ENCODE data around the gene FADS1. TPM values are rescaled to one million over a fixed set of nuclear protein-coding genes. Genes with fewer than 3 reads are reported as not detected.

The FADS1 gene
- total RNA-seq, 4 donors from 2014 or later, result 4.9 to 9.9 (median 6.7) TPM

DNA sequence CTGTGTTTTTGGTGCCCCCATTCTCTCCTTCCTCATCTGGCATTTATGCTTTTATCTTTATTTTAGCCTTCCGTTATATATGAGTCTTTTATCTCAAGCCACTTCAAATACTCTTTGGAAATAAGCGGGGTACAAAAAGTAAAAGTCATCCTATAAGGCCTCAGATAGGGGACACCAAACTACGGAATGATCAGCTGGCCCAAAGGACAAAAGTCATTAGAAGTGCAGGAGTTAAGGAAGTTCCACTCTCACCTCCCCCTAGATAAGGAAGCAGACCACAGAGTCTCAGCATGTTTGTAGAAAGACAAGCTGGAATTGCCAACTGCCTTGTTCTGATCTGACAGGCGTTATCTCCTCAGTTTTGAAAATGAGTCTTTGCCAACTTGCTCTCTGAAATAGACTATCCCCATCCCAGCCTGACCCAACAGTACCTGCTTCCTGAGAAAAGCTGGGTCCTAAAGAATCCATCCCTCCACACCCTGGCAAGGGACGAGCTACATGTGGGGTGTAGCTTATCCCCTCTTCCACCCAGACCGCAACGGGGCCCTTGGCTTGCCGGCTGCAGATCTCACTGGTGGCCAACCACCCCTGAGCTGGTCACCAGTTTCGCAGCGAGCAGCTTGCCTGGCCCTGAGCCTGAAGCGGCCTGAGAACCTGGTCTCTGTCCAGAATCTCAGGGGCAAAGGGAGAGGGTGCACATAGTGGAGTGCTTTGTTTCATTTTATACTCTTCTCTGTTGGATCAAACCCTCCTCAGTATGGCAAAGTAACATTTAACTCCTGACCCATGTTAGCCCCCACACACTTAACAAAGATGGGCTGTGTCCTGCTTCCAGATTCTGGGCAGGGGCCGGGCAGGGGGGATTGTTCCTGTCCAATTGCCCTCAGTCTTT lies 25.1 kb upstream of the FADS1 start:
- DNase-seq, result no peak
- Histone ChIP-seq H3K27ac (peak overlapping the region in 1 of 4 donors; percentile 3), H3K4me3 (no peak overlapping the region), H3K27me3 (no peaks in the 10 kb centered on the region), H3K9me3 (no peaks in the 10 kb centered on the region), H3K36me3 (peaks cover 0 to 38% (median 0%) of the 10 kb centered on the region in 3 donors), H3K4me1 (no peaks in the 10 kb centered on the region)
- no peak for TF ChIP-seq POLR2A (IDR thresholded peaks at IDR 0.05)
- TF ChIP-seq CTCF (IDR thresholded peaks at IDR 0.05), result no peak

GRCh38 chr11:61840371-61840770 lies 23.6 kb upstream of the FADS1 start:
- H3K9me3 ChIP-seq, result no peaks in the 10 kb centered on the region
- H3K4me1 ChIP-seq, result no peaks in the 10 kb centered on the region
- no peak for DNase-seq
- peaks cover 0 to 38% (median 0%) of the 10 kb centered on the region in 3 donors for H3K36me3 ChIP-seq
- no peak overlapping the region for H3K4me3 ChIP-seq
- no peak for TF ChIP-seq POLR2A (IDR thresholded peaks at IDR 0.05)
- TF ChIP-seq CTCF (IDR thresholded peaks at IDR 0.05), result no peak
- H3K27ac ChIP-seq, result no peak overlapping the region
- H3K27me3 ChIP-seq, result no peaks in the 10 kb centered on the region

DNA sequence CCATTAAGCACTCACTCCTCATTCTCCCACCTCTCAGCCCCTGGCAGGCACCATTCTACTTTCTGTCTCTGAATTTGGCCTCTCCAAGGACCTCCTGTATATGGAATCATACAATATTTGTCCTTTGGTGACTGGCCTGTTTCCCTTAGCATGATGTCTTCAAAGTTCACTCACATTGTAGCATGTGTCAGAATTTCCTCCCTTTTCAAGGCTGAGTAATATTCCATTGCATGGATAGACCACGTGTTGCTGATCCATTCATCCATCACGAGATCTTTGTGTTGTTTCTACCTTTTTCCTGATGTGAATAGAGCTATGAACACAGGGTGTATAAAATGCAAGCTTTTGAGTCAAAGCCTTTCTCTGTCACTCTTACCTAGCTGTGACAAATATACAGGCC lies 22.9 kb upstream of the FADS1 start:
- TF ChIP-seq CTCF (IDR thresholded peaks at IDR 0.05) (no peak), POLR2A (IDR thresholded peaks at IDR 0.05) (no peak)
- H3K4me3 ChIP-seq, result no peak overlapping the region
- DNase-seq, result no peak
- H3K4me1 ChIP-seq, result peaks cover 0 to 6% (median under 1%) of the 10 kb centered on the region in 4 donors
- no peaks in the 10 kb centered on the region for H3K9me3 ChIP-seq
- H3K27ac ChIP-seq, result no peak overlapping the region
- peaks cover 0 to 34% (median 0%) of the 10 kb centered on the region in 3 donors for H3K36me3 ChIP-seq
- no peaks in the 10 kb centered on the region for H3K27me3 ChIP-seq

- H3K27me3 ChIP-seq, result no peaks in the 10 kb centered on the region
- H3K4me3 ChIP-seq, result no peak overlapping the region
- peaks cover 0 to 14% (median 3%) of the 10 kb centered on the region in 4 donors for H3K4me1 ChIP-seq
- TF ChIP-seq POLR2A (IDR thresholded peaks at IDR 0.05) (no peak), CTCF (IDR thresholded peaks at IDR 0.05) (no peak)
- H3K27ac ChIP-seq, result no peak overlapping the region
- no peaks in the 10 kb centered on the region for H3K9me3 ChIP-seq
- DNase-seq, result no peak
- peaks cover 0 to 34% (median 0%) of the 10 kb centered on the region in 3 donors for H3K36me3 ChIP-seq
Observed at GRCh38 chr11:61838921-61839320, 22.1 kb upstream of the FADS1 start.

GRCh38 chr11:61838501-61838900 lies 21.7 kb upstream of the FADS1 start:
- Histone ChIP-seq H3K9me3 (no peaks in the 10 kb centered on the region), H3K27ac (no peak overlapping the region), H3K4me3 (no peak overlapping the region), H3K36me3 (peaks cover 0 to 34% (median 0%) of the 10 kb centered on the region in 3 donors), H3K27me3 (no peaks in the 10 kb centered on the region), H3K4me1 (peaks cover 0 to 15% (median 3%) of the 10 kb centered on the region in 4 donors)
- no peak for DNase-seq
- TF ChIP-seq CTCF (IDR thresholded peaks at IDR 0.05) (no peak), POLR2A (IDR thresholded peaks at IDR 0.05) (no peak)

Measured in Peyer's patch (tissue), 4 donors.